ENCODE measurements around the gene TM6SF1. TPM values are rescaled to one million over a fixed set of nuclear protein-coding genes. Genes with fewer than 3 reads are reported as not detected.

The TM6SF1 gene
- total RNA-seq, 2 experiments from 2014 or later: not detected

DNA sequence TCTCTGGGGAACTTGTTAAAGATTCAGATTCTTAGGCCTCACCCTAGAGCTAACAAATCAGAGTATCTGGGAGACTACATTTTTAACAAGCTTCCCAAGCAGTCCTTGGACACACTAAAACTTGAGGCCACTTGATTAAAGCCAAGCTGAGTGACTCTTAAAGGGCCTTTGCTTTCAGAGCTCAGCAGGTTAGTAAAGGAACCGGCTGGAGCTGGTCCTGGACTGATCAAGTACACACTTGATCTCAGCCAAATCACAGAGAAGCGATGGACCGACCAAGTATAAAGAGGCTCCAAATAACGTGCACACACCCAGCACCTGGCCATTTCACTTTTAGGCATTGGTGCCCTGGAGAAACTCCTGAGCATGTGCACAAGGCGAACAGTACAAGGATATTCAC lies 12.9 kb upstream of the TM6SF1 start:
- H3K36me3 Mint-ChIP-seq (ENCODE audit: low read depth): no peaks in the 10 kb centered on the region
- H3K4me1 Mint-ChIP-seq (ENCODE audit: low read depth): no peaks in the 10 kb centered on the region
- no peak overlapping the region for H3K27ac Mint-ChIP-seq
- H3K27ac ChIP-seq (ENCODE audit: low read depth in 1 of 2, low read length in 2 of 2): no peak overlapping the region
- intact Hi-C loops (cut with DNase I, micrococcal nuclease): no loop called here
- TF ChIP-seq, protein P1, sequence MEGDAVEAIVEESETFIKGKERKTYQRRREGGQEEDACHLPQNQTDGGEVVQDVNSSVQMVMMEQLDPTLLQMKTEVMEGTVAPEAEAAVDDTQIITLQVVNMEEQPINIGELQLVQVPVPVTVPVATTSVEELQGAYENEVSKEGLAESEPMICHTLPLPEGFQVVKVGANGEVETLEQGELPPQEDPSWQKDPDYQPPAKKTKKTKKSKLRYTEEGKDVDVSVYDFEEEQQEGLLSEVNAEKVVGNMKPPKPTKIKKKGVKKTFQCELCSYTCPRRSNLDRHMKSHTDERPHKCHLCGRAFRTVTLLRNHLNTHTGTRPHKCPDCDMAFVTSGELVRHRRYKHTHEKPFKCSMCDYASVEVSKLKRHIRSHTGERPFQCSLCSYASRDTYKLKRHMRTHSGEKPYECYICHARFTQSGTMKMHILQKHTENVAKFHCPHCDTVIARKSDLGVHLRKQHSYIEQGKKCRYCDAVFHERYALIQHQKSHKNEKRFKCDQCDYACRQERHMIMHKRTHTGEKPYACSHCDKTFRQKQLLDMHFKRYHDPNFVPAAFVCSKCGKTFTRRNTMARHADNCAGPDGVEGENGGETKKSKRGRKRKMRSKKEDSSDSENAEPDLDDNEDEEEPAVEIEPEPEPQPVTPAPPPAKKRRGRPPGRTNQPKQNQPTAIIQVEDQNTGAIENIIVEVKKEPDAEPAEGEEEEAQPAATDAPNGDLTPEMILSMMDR (IDR thresholded peaks at IDR 0.05): no peak
- H3K27me3 Mint-ChIP-seq: peaks cover 18% of the 10 kb centered on the region
- H3K4me1 ChIP-seq (ENCODE audit: insufficient read depth, low read length): no peaks in the 10 kb centered on the region
- peaks cover under 1 to 4% of the 10 kb centered on the region in 2 experiments for H3K27me3 ChIP-seq (ENCODE audit: control insufficient read depth in 1 of 2, insufficient read depth in 2 of 2, low read length in 2 of 2)
- ChIA-PET CTCF (no interaction called here), POLR2A (no interaction called here)
- no peak overlapping the region for H3K4me3 Mint-ChIP-seq
- H3K36me3 ChIP-seq (ENCODE audit: insufficient read depth, low read length): no peaks in the 10 kb centered on the region
- no peak overlapping the region for H3K4me3 ChIP-seq (ENCODE audit: low read length)
- DNase-seq (no peak), ATAC-seq (ENCODE audit: poor library complexity) (no peak)
- no peaks in the 10 kb centered on the region for H3K9me3 Mint-ChIP-seq
- no peaks in the 10 kb centered on the region for H3K9me3 ChIP-seq (ENCODE audit: control insufficient read depth in 1 of 2, insufficient read depth in 1 of 2, low read length in 2 of 2)

DNA sequence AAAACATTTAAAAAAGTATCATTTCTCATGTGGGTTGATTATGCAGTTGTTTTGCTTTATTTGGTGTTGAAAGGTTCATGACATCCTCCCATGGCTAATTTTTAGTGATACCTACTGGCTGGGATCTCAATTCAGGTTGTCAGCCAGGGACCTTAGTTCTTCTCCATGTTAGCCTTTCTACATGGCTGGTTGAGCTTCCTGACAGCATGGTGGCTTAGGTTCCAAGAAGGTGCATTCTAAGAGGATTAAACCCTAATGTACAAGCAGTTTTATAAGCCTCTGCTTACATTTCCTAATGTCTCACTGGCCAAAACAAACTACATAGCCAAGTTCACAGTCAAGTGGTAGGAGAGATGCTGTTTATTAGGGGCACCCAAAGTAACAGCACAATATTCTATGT lies 9.4 kb upstream of the TM6SF1 start:
- H3K27ac Mint-ChIP-seq: no peak overlapping the region
- H3K9me3 Mint-ChIP-seq: no peaks in the 10 kb centered on the region
- Histone ChIP-seq H3K36me3 (ENCODE audit: insufficient read depth, low read length) (no peaks in the 10 kb centered on the region), H3K4me1 (ENCODE audit: insufficient read depth, low read length) (no peaks in the 10 kb centered on the region), H3K9me3 (ENCODE audit: control insufficient read depth in 1 of 2, insufficient read depth in 1 of 2, low read length in 2 of 2) (no peaks in the 10 kb centered on the region), H3K27me3 (ENCODE audit: control insufficient read depth in 1 of 2, insufficient read depth in 2 of 2, low read length in 2 of 2) (peaks cover 8 to 9% of the 10 kb centered on the region in 2 experiments), H3K27ac (ENCODE audit: low read depth in 1 of 2, low read length in 2 of 2) (no peak overlapping the region), H3K4me3 (ENCODE audit: low read length) (no peak overlapping the region)
- intact Hi-C loops (cut with DNase I, micrococcal nuclease): no loop called here
- H3K36me3 Mint-ChIP-seq (ENCODE audit: low read depth): no peaks in the 10 kb centered on the region
- ATAC-seq (ENCODE audit: poor library complexity) (no peak), DNase-seq (no peak)
- H3K4me1 Mint-ChIP-seq (ENCODE audit: low read depth): no peaks in the 10 kb centered on the region
- TF ChIP-seq, protein P1 (IDR thresholded peaks at IDR 0.05): no peak
- POLR2A ChIA-PET: no interaction called here
- no peak overlapping the region for H3K4me3 Mint-ChIP-seq
- peaks cover 43% of the 10 kb centered on the region for H3K27me3 Mint-ChIP-seq
- CTCF ChIA-PET: no interaction called here

DNA sequence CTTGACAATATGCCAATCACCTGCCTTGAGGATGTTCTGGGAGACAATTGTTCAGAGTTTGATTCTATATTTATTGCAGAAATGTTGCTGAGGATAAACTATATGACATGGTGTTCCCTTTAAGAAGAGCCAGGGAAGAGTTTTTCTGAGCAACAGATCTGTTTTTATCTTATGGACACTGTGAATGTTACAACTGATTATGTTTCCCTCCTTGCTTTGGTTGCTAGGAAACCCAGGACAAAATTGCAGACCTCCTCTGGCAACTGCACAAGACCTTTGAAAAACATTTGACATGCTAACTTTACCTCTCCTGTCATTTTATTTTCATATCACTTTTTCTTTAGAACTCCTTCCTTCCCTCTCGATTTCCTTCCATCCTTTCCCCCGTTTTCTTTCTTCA lies 8.2 kb upstream of the TM6SF1 start:
- intact Hi-C loops (cut with DNase I, micrococcal nuclease): no loop called here
- H3K27me3 Mint-ChIP-seq: peaks cover 50% of the 10 kb centered on the region
- H3K4me1 ChIP-seq (ENCODE audit: insufficient read depth, low read length): no peaks in the 10 kb centered on the region
- no peaks in the 10 kb centered on the region for H3K36me3 ChIP-seq (ENCODE audit: insufficient read depth, low read length)
- ChIA-PET POLR2A (no interaction called here), CTCF (no interaction called here)
- peaks cover 9 to 15% of the 10 kb centered on the region in 2 experiments for H3K27me3 ChIP-seq (ENCODE audit: control insufficient read depth in 1 of 2, insufficient read depth in 2 of 2, low read length in 2 of 2)
- H3K9me3 ChIP-seq (ENCODE audit: control insufficient read depth in 1 of 2, insufficient read depth in 1 of 2, low read length in 2 of 2): no peaks in the 10 kb centered on the region
- TF ChIP-seq, protein P1 (IDR thresholded peaks at IDR 0.05): no peak
- ATAC-seq (ENCODE audit: poor library complexity): no peak
- H3K27ac Mint-ChIP-seq: no peak overlapping the region
- H3K4me3 Mint-ChIP-seq: no peak overlapping the region
- H3K36me3 Mint-ChIP-seq (ENCODE audit: low read depth): no peaks in the 10 kb centered on the region
- H3K4me3 ChIP-seq (ENCODE audit: low read length): no peak overlapping the region
- no peak overlapping the region for H3K27ac ChIP-seq (ENCODE audit: low read depth in 1 of 2, low read length in 2 of 2)
- no peaks in the 10 kb centered on the region for H3K9me3 Mint-ChIP-seq
- no peak for DNase-seq
- no peaks in the 10 kb centered on the region for H3K4me1 Mint-ChIP-seq (ENCODE audit: low read depth)

All from CD4-positive, alpha-beta T cell (primary cell).